HG03097 (cell line): ENCODE measurements around the gene IMPDH1.

Experiments
- ATAC-seq: cut with Tn5 transposase; IDR thresholded peaks from one replicate; pipeline ENCODE4 v1.9.1; 2021; ENCODE audit not compliant: unreplicated experiment, low FRiP score

IMPDH1 gene

DNA sequence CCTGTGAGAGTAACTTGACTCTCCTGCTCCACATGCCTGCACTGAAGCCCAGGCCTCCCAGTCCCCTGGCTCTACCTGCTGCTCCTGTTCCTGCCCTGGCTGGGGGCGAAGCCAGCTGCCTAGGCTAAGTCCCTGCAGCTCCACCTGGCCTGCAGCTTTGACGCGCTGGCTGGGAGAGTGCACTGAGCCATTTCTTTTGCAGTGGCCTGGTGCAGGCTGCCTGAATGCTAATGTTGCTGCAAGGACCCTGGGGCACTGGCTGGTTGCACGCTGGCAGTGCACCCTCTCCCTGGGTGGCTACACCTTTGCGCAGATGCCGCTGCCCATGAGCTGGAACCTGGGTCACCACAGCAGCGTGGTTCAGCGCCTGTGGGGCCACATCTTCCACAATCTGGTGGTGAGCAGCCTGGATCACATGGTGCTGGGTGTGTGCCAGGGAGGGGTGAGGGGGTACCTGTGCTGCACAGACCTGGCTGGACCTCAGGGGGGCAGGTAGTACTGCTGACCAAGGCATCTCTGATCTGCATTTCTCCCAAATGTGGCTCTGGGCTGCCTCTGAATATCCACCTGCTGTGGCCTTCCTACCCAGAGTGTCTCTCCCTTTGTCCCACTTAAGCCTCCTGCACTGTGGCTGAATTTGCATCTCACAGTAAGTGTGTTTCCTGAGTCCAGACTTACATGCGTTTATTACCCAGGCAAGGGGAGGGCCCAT, 20.0 kb downstream of the IMPDH1 start:
- no peak for ATAC-seq

DNA sequence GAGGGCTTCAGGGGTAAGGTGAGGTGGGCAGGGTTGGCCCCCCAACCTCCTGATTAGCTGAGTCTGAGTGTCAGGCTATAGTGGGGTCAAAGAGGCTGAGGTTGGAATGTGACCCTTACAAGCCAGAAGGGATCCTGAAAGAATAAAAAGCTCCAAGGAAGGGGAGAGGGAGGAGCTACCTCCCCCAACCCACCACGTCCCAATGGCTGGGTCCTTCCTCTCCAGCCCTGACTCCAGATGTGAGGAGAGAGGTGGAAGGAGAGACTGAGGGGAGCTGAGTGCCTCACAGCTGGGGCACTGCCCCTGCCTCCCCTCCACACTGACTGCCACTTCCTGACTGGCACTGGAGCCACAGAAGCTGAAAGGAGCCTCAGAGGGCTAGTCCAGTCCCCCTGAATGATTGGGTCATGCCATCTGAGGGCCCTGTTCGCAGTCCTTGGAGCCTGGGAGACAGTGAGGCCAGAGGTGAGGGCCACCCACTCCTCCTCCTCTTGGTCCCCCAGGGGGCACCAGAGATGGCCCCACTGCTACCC, 20.6 kb downstream of the IMPDH1 start:
- no peak for ATAC-seq

DNA sequence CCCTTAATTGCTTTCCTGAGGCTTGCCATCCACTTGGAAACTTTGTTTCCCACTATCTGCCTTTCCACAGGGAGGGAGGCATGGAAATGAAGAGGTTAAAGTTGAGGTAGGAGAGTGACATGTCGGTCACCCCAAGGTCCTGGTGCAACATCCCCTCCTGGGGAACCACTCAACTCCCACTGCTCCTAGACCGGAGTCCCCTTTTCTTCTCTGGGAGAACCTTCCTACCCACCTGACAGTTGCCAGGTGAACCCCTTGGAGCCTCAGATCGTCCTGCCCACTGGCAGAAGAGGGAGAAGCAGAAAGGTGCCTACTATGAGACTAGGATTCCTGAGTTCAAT, 21.7 kb downstream of the IMPDH1 start:
- no peak for ATAC-seq

DNA sequence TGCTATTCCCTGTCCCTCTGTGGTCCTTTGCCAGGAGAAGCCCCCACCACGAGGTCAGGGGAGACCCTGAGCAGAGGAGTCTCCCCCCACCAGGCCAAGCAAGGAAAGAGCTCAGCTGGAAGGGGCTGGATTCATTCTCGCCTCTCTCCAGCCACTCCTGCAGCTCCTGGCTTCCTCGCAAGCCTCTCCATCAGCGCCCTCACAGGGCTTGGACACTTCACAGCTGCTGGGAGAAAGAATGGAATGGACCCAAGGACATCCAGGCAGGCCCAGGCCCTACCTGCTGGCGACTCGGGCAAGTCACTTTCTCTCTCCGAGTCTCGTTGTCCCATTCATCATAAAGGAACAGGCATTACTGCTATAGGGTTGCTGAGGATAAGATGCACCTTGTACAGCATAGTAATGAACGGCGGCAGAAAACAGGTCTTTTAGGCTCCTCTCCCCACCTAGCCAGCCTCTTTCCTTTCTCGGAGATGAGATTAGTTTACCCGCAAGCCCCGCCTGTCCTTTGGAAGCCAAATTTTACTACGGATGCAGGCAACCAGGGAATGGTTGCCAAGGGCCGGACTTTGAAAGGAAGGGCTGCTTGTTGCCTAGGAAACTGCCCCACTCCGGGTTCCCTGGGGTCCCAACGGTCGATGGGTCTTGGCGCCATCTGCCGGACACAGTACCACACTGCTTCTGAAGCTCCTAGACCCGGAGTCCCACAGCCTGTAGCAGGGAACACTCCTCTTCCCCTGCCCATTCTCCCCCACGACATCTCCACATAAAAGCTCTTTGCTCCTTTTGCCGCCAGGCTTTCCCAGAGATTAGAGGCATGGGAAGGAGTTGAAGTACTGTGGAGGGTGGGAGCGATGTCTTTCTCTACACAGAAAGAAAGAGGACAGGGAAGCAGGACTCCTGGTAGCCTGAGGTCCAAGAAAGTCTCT, 22.3 kb downstream of the IMPDH1 start:
- ATAC-seq: no peak

DNA sequence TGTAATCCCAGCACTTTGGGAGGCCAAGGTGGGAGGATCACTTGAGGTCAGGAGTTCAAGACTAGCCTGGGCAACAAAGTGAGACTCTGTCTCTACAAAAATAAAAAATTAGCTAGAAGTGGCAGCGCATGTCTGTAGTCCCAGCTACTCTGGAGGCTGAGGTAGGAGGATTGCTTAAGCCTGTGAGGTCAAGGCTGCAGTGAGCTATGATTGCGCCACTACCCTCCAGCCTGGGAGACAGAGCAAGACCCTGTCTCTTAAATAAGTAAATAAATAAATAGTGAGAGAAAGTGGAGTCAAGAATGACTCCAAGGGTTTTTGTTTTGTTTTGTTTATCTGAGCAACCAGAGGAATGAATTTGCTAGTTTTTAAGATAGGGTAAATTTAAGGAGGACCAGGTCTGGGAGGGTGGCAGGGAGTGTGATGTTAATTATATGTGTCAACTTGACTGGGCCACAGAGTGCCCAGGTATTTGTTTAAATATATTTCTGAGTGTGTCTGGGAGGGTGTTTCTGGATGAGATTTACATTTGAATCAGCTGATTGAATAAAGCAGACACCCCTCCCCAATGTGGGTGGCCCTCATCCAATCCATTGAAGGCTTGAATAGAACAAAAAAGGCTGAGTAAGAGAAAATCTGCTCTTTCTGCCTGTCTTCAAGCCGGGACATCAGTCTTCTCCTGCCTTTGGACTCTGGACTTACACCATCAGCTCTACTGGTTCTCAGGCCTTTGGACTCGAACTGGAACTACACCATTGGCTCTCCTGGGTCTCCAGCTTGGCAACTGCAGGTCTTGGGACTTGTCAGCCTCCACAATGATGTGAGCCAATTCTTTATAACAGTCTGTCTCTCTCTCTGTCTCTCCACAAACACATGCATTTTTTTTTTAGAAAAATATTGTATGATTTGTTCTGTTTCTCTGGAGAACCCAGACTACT, 23.5 kb downstream of the IMPDH1 start:
- ATAC-seq: no peak

DNA sequence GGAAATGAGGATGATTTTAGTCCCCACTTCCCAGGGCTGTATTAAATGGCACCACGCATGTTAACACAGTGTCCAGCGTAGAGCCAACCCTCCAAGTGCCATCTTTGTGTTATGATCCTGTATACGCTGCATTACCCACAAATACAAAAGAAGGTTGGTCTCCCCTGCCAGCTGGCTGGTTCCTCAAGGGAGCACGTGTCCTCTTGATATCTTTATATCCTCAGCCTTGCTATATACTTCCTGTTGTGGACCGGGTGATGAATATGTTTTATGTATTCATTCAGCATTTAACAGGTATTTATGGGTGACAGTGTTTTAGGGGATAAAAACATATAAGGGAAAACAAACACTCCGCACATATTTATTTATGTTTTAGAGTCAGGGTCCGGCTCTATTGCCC, 25.1 kb downstream of the IMPDH1 start:
- ATAC-seq: no peak

DNA sequence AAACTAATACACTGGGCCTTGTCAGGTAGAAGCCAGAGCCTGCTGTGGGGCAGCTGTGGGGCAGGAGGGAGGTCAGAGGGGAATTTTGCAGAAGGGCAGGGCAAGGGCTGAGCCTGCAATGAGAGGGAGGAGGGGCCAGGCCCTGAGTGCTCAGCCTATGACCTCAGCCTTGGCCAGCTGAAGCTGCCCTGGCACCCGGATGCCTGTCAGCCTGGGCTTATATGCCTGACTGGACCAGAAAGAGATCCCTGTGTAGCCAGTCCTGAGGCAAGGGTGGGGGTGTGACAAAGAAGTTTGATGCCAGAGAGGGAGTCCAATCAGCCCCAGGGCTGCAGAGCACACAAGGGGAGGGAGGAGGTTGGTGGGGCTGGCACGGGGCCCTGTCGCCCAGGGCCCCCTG, 26.0 kb downstream of the IMPDH1 start:
- no peak for ATAC-seq

DNA sequence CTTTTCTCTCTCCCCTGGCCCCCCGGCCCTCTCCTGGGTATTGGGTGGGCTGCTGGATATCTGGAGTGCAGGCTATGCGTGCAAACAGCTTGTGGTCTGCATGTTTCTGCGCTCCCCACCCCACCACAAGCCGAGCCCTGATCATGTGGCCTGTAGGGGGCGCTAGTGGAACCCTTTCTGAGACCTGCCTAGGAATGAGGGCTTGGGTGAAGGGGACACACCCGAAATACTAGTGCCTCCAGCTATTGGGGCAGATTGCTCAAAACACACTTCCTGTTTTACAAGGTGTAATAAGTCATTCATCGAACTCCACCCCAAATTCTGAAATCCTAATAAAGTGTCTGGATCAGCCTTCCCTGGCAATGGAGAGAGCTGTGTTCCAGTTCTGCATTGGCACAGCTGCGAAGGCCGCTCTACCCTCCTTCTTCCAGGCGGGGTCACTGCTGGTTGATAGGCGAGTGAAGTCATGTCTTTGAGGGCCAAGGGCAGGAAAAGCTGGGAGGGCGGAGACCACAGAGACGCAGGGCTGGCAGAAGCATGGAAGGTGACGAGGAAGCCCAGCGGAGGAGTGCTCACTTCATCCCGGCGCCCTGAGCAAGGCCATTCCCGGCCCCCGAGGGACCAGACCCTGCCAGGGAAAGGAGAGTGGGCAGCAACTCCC, 28.5 kb downstream of the IMPDH1 start:
- ATAC-seq: no peak

DNA sequence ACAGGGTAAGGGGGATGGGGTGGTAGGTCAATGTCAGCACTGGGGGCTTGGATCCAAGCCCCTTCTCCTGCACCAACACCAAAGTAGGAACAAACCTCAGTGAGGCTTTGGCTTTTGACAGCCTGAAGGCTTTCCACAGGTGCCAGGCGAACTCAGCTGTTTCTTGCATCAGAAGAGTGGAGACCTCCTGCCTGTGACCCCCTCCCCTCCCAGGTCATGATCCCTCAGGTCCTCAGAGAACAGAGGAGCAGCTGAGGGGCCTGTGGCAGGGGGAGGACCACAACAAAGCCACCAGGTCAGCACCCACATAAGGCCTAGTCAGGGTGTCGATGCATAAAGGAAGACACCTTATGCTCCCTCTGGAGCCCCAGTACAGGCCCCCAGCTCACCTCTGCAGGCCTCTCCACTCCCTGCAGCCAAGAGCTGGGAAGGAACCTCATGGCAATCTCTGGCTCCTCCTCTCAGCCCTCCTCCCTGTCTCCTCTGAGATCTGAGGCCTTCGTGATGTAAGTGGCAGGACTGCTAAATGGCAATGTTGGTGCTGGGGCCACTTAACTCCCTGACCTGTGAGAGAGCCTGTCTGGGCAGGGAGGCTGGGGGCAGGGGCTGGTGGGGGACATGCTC, 29.2 kb downstream of the IMPDH1 start:
- no peak for ATAC-seq

DNA sequence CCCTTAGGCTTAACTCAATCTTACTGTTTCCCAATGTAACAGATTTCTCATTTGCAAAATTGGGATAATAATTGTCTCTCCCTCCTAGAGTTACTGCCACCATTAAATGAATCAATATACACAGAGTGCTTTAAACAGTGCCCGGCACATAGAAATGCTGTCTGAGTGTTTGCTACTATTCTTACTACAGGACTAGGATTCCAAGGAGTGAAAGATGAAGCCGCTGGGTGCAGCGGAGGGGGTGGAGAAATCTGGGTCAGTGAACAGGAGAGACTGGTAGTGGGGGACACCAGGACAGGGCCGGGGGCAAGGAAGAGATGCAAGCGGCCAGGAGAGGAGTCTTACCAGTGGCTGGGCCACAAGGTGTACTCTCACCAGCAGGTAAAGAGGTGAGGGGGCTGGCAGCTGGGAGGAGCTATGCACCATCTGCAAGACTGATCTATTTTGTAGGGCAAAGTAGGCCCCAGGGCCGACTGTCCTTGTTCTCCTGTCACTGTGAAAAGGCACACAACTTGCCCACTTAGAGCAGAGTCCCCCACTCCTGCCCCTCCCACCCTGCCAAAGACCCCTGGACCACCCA, 29.8 kb downstream of the IMPDH1 start:
- ATAC-seq: no peak

DNA sequence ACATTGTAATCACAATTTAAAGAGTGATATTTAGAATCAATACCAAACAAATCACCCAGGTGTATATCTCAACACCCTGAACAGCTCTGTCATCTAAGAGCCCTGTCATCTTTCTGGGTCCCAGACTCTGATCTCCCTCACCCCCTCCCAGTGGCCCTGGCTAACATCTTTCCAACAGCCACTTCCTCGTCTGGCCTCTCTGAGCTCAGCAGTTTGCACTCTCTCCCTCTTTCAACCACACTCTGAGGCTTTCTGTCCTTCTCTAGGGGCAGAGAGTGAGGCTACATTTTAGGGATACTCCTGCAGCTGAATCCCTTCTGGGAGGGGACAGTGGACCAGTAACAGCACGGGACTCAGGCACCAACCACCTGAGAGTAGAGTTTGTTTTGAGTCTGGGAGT, 31.1 kb downstream of the IMPDH1 start:
- ATAC-seq: no peak

DNA sequence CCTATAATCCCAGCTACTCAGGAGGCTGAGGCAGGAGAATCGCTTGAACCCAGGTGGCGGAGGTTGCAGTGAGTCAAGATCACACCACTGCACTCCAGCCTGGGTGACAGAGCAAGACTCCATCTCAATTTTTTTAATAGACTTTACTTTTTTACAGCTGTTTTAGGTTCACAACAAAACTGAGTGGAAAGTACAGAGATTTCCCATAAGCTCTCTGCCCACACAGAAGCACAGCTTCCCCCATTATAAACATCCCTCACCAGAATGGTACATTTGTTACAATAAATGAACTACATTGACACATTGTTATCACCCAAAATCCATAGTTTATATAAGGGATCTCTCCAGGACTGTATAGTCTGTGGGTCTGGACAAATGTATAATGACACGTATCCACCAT, 33.7 kb downstream of the IMPDH1 start:
- no peak for ATAC-seq

DNA sequence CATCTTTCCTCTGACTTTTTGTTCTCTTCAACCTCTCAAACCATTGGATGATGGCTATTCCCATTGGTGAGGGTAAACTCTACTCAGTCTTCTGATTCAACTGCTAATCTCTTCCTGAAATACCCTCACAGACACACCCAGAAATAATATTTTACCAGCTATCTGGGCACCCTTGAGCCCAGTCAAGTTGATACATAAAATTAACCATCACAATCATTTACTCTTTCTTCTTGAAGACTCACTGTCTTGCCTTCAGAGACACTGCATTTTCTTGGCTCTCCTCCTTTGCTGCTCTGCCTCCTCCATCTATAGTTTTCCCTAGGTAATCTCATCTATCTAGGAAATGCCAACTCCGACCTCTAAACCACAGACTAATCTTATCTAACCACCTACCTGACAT, 35.7 kb downstream of the IMPDH1 start:
- ATAC-seq: no peak

DNA sequence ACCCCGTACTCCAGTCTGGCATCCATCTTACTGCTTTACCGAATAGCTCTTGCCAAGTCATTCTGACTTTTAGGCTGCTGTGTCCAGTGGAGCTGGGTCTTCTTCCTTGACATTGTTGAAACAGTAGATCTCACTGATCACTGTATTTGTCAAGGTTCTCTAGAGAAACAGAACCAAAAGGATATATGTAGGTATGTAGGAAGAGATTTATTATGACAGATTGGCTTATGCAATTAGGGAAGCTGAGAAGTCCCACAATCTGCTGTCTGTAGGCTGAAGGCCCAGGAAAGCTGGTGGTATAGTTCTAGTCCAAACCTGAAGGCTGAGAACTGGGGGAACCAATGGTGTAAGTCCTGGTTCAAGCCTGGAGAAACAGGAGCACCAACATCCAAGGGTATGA, 36.2 kb downstream of the IMPDH1 start:
- ATAC-seq: no peak

DNA sequence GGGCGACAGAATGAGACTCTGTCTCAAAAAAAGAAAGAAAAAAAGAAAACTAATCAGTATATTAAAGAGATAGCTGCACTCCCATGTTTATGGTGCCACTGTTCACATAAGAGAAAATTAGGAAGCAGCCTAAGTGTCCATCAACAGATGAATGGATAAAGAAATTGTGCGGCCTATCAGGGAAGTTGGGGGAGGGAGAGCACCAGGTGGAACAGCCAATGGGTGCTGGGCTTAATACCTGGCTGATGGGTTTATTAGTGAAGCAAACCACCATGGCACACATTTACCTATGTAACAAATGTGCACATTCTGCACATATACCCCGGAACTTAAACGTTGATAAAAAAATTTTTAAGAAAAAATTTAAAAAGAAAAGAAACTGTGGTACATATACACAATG, 39.3 kb downstream of the IMPDH1 start:
- no peak for ATAC-seq

DNA sequence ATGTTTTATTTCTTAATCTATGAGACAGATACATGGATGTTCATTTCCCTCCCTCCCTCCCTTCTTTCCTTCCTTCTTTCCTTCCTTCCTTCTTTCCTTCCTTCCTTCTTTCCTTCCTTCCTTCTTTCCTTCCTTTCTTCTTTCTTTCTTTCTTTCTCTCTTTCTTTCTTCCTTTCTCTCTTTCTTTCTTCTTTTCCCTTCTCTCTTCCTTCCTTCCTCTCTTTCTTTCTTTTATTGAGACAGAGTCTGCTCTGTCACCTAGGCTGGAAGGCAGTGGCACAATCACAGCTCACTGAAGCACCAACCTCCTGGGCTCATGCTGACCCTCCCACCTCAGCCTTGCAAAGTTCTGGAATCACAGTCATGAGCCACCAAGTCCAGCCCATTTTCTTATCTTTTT, 42.8 kb downstream of the IMPDH1 start:
- ATAC-seq: no peak

DNA sequence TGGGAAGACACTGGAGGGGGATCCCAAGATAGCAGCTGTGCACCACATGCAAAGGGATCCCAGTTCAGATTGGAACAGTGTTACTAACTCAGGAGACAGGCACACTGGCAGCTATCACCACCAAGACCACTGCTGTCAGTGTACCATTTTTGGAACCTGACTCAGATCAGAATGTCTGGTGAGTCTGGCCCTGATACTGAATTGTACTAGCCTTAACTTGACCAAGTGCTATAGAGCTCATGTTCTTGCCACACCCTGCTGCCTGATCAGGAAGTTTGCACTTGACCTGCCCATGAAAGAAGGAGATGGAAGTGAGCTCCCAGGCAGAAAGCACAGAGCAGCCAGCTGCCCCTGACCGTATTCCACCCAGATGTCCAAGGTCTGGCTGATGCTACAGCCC, 43.5 kb downstream of the IMPDH1 start:
- no peak for ATAC-seq

DNA sequence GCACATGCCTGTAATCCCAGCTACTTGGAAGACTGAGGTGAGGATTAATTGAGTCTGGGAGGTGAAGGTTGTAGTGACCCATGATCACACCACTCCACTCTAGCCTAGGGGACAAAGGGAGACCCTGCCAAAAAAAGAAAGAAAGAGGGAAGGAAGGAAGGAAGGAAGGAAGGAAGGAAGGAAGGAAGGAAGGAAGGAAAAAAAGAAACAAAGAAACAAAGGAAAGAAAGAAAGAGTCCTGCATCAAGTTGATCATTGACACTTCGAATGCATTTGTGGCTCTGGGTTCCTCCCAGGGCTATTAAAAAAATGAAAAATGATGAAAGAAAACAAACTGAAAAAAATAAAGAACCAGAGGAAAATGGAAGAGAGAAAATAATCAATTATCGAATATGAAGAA, 44.4 kb downstream of the IMPDH1 start:
- ATAC-seq: no peak

DNA sequence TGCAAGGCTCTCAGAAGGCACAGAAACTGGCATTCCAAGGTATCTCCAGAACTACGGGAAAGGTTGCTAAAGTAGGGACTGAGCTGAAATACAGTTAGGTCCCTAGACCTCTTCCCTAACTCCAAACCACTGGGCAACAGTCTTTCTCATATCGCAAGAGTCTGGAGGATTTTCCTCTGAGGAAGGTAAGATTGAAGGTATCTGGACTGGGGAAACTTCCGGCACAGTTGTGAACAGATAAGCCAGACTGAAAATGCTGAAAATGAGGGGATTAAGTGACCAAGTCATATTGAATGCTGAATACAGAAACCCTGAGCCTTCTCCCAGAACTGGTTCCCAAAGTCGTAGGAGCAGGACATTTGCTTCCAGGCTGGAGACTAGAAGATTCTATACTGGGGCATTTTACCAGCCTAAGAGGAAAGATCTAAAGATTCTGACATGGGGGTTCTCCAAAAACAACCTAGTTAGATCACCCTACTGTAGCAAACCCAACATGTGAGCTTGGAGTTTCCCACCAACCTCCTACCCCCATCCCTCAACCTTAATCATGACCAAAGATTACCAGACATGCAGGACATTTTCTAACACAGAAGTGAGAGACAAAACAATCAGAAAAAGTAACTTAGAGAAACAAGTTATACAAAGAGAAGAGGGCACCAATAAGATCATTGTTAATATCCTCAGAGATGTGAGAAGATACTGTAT, 45.5 kb downstream of the IMPDH1 start:
- no peak for ATAC-seq
